BJ (cell line): Measurements from ENCODE around the gene FOXQ1. TPM values are rescaled to one million over a fixed set of nuclear protein-coding genes. Genes with fewer than 3 reads are reported as not detected.

Experiments
- CTCF ChIA-PET: fragments of 350-600 bp; formaldehyde crosslinking; extraction: SDS; loops from one replicate; lab custom pipeline; 2021; ENCODE audit warnings: antibody characterized with exemption, inconsistent platforms; lab: Yijun Ruan, JAX
- POLR2A ChIA-PET: fragments of 300-600 bp; sonication (Branson Sonifier 250); formaldehyde crosslinking; extraction: SDS; loops from one replicate; lab custom pipeline; 2021; ENCODE audit warnings: antibody characterized with exemption; lab: Charles Lee
- DNase-seq: peaks from one replicate; pipeline ENCODE4 v3.0.0-alpha.2; 2011; ENCODE audit warnings: low read depth
- H3K27me3 ChIP-seq: 2 replicates; pipeline ENCODE4 v1.6.0; 2011; ENCODE audit warnings: low read length; ENCODE audit not compliant: control insufficient read depth, insufficient read depth
- H3K36me3 ChIP-seq: 2 replicates; pipeline ENCODE4 v1.5.1; 2011; ENCODE audit warnings: low read length; ENCODE audit not compliant: control insufficient read depth, insufficient read depth
- H3K4me3 ChIP-seq: 2 replicates; pipeline ENCODE4 v1.5.1; 2011; ENCODE audit warnings: low read depth, mild to moderate bottlenecking, control low read depth, low read length
- polyA plus RNA-seq: library from polyadenylated mRNA; depleted of rRNA; stranded (reverse); fragments of >200 nt; gene quantifications from 2 replicates; pipeline ENCODE4 v1.2.3, GENCODE V29; 2011
- TF ChIP-seq, protein P1 (sequence below): IDR thresholded peaks from 2 replicates; pipeline ENCODE4 v1.5.1; 2011; ENCODE audit warnings: low read depth, mild to moderate bottlenecking, control low read depth, inconsistent platforms, low read length, moderate library complexity; ENCODE audit not compliant: insufficient read depth

Gene FOXQ1
- polyA plus RNA-seq, 1 experiment, result 0.23 TPM

DNA sequence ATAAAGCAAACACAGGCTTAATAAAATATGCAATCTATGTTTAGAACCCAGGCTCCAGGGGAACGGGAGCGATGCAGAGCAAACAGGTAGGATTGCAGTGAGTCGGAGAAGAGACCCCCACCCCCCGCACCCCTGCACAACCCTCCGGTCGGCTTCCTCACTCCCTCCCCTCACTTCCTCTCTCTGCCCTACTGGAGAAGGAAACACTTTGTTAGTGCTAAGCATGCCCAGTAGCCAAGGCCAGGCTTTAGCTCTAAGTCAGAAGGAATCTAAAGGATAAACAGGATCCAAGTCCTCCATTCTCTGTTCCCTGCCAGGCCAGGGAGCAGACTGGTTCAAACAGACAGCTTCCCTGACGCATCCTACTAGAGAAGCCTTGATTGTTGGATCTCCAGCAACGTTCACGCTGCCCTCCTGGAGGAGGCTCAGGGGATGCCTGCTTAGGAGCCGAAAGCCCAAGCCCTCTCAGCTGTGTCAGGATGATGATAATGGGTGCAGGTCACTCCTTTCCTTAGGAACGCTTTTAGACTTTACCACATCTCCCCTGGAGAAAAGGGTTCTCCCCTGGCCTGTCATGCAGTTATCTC lies 14.7 kb downstream of the FOXQ1 start:
- Histone ChIP-seq H3K36me3 (no peaks in the 10 kb centered on the region), H3K27me3 (no peaks in the 10 kb centered on the region), H3K4me3 (no peak overlapping the region)
- TF ChIP-seq, protein P1, sequence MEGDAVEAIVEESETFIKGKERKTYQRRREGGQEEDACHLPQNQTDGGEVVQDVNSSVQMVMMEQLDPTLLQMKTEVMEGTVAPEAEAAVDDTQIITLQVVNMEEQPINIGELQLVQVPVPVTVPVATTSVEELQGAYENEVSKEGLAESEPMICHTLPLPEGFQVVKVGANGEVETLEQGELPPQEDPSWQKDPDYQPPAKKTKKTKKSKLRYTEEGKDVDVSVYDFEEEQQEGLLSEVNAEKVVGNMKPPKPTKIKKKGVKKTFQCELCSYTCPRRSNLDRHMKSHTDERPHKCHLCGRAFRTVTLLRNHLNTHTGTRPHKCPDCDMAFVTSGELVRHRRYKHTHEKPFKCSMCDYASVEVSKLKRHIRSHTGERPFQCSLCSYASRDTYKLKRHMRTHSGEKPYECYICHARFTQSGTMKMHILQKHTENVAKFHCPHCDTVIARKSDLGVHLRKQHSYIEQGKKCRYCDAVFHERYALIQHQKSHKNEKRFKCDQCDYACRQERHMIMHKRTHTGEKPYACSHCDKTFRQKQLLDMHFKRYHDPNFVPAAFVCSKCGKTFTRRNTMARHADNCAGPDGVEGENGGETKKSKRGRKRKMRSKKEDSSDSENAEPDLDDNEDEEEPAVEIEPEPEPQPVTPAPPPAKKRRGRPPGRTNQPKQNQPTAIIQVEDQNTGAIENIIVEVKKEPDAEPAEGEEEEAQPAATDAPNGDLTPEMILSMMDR, result no peak
- ChIA-PET CTCF (interaction anchor here (1.7 kb wide), 1 partner anchor 13 kb away, joined by 7 read pairs; no protein-coding TSS in a partner anchor), POLR2A (no interaction called here)
- no peak for DNase-seq

DNA sequence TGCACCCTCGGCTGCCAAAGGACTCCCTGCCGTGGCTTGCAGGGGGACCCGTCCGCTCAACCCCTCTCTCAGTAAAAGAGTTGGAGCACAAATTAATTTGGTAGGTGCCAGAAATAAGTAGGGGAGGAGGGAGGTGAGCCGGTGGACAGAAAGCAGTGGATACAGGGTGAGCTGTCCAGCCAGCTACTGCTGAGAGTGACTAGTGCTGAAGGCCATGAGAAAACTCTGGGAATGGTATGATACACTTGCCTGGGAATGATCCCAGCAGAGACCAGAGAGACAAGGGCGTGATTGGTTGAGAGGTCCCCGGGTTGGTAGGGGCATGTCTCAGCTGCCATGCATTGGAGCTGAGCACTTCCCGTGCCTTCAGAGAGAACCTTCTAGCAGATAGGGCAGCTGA lies 15.7 kb downstream of the FOXQ1 start:
- Histone ChIP-seq H3K27me3 (no peaks in the 10 kb centered on the region), H3K36me3 (no peaks in the 10 kb centered on the region), H3K4me3 (no peak overlapping the region)
- no peak for DNase-seq
- CTCF ChIA-PET, result interaction anchor here (0.7 to 1.1 kb wide), 2 partner anchors 20 to 415 kb away, joined by 3 read pairs; no protein-coding TSS in a partner anchor
- TF ChIP-seq, protein P1, result no peak
- POLR2A ChIA-PET, result no interaction called here

DNA sequence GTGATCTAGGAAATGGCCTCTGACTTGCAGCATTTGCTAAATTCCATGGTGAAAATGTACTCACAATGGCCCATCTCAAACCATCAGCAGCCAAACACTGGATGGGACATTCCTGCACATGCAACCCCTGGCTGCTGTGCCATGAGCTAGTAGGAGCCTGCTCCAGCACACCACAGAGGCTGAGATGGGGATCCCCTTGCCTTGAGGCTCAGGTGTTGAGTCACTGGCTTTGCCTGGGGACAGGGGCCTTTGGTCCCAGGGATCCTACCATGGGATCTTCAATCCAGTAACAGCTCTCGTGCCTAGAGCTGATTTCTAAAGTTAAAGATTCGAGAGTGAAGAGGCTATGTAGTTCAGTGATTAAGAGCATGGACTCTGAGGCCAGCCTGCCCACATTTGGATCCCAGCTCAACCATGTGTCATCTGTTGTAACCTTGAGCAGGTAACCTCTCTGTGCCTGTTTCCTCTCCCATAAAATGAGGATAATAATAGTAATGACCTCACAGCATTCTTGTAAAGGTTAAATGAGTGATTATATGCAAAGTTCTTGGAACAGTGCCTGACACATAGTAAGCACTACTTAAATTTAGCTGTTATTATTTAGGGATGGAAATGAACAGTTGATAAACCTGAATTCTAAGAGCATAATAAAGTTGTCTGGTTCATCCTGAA lies 16.4 kb downstream of the FOXQ1 start:
- Histone ChIP-seq H3K27me3 (no peaks in the 10 kb centered on the region), H3K36me3 (no peaks in the 10 kb centered on the region), H3K4me3 (no peak overlapping the region)
- CTCF ChIA-PET, result interaction anchor here (0.6 to 1.5 kb wide), 4 partner anchors 20 to 416 kb away, joined by 3 read pairs; no protein-coding TSS in a partner anchor
- no peak for DNase-seq
- POLR2A ChIA-PET, result no interaction called here
- TF ChIP-seq, protein P1, result no peak

DNA sequence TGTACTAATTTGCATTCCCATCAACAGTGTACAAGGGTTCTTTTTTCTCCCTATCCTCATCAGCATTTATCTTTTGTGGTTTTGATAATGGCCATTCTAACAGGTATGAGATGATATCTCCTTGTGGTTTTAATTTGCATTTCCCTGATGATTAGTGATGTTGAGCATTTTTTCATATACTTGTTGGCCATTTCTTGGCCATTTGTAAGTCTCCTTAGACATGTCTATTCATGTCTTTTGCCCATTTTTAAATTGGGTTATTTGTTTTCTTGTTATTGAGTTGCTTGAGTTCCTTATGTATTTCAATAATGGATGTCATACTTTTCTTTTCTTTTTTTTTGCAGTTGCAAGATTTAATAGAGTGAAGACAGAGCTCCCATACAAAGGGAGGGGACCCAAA lies 17.8 kb downstream of the FOXQ1 start:
- ChIA-PET CTCF (no interaction called here), POLR2A (no interaction called here)
- DNase-seq, result no peak

DNA sequence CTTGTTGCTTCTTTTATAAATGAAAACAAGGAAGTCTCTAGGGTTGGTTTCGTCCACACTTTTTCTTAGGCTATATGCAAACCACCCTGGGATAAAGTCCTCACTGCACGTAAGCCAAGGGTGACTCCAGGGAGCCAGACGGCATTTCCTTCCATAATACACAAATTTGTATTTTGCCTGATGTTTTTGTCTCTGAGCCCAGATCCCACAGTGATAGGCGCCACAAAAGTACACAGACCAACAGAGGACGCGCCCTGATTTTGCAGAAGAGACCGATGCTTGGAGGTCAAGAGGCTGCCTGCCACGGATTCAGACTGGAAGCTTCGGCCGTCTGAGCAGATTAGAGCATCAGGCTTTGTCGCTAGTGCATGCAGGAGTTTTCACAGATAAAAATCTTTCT lies 22.8 kb downstream of the FOXQ1 start:
- ChIA-PET POLR2A (no interaction called here), CTCF (interaction anchor here (0.6 to 1.9 kb wide), 4 partner anchors 9 to 537 kb away, joined by 3 to 4 read pairs (median 3); no protein-coding TSS in a partner anchor)
- Histone ChIP-seq H3K36me3 (no peaks in the 10 kb centered on the region), H3K4me3 (no peak overlapping the region), H3K27me3 (no peaks in the 10 kb centered on the region)
- no peak for DNase-seq
- TF ChIP-seq, protein P1, result no peak

More for the DNA sequence above, 17.8 kb downstream of the FOXQ1 start:
- TF ChIP-seq, protein P1, result no peak
- Histone ChIP-seq H3K27me3 (no peaks in the 10 kb centered on the region), H3K36me3 (no peaks in the 10 kb centered on the region), H3K4me3 (no peak overlapping the region)
